ENCODE measurements around the gene GIMAP1.

Gene GIMAP1

DNA sequence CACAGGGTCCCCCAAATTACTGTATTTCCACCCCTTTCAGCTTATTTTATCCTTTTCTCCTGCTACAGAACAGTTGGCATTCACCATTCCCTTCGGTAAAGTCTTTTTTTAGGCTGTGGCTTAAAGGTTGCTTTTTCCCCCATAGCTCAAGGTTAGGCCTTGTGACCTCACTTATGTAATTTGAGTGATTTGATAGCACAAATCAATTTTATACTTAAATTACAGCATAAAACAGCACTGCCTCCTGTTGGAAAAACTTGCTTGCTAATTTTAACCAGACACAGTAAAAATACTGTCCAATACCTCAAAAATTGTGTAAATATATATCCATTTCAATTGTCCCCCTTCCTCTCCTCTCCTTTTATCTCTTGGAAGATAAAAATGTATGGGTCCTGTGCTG is 7.1 kb downstream of the GIMAP1 start:
- no peak for DNase-seq

DNA sequence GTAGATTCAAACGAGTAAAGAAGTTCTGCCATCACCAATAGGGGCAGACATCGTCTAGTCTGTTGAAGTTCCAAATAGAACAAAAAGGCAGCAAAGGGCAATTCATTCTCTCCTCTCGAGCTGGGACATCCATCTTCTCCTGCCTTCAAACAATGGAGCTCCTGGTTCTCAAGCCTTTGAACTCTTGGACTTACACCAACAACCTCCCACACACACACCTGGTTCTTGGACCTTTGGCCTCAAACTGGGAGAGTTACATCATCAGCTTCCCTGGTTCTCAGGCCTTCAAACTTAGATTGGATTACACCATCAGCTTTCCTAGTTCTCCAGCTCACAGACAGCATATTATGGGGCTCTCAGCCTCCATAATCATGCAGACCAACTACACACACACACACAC is 11.0 kb downstream of the GIMAP1 start:
- no peak for DNase-seq

DNA sequence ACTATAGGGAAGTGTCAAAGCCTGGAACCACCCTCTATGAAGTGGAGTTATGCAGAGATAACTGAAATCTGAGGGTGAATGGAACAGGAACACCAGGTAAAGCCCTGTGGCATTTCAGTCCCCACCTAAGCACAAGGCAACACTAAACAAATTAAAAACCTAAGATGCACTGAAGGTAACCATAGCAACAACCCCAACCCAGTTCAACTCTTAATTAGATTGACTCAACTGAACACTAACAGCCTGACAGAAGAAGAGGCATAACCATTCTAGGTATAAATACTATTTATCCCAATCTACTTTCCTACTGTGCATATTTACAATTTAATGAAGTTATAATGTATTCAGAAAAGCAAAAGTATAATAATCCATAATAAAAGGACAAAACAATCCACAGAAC is 11.6 kb downstream of the GIMAP1 start:
- DNase-seq, result no peak

DNA sequence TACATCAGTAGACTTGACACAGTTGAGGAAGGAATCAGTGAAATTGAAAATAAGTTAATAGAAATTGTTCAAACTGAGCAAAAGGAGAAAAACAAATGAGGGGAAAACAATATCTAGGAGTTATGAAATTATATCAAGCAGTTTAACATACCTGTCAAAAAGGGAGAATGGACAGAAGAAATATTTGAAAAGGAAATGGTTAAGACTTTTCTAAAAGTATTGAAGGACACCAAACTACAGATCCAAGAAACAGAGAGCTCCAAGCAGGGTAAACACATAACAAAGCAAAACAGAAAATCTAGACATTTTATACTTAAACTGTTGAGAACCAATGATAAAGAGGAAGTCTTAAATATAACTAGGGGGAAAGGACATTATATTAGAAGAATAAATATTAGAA is 12.2 kb downstream of the GIMAP1 start:
- DNase-seq, result no peak

DNA sequence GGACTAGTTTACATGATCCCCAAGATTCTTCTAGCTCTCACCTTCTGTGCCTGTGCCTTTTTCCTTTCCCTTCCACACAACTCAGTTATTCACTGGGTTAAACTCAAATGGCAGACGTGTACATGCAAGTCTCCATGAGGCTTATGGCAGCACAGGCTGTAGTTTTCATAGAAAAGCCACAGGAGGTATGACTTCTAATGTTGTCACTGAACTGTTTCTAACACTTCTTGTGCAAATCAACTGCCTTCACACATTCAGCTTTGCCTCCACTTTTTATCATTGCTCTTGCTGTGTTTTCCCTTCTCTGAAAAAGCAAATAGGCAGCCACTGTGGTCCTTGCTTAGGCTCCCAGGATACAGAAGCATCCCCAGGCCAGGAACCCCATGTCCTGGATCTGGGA is 15.5 kb downstream of the GIMAP1 start:
- DNase-seq, result no peak

DNA sequence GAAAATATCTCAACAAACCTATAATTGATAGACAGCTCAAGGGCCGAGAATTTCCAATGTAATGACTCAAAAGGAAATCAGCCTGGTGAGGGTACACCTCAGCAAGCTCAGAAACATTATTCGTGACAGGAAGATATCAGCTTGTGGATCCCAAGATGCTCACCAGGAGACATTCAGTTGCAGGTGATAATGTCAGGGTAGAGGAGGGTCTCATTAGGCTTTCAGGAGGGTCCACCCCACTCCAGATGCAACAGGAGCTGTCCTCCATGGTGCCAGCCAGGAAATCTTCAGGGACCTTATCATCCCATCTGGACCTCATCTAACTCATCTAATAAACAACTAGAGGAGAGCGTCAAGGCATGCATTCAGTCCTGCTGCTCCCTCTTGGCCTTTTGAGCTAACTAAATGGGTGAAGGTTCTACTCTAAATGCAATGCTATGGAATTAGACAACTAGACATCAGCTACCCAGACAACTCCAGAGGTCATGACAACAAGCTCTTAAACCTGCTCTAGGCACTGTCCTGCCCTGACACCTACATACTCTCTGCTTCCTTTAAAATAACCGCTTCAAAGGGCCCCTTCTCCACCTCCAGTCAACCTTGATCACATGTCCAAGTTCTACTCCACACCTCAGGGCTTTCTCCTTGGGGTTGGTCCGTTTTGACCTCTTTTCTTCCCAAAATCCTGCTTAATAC is 16.5 kb downstream of the GIMAP1 start:
- no peak for DNase-seq

DNA sequence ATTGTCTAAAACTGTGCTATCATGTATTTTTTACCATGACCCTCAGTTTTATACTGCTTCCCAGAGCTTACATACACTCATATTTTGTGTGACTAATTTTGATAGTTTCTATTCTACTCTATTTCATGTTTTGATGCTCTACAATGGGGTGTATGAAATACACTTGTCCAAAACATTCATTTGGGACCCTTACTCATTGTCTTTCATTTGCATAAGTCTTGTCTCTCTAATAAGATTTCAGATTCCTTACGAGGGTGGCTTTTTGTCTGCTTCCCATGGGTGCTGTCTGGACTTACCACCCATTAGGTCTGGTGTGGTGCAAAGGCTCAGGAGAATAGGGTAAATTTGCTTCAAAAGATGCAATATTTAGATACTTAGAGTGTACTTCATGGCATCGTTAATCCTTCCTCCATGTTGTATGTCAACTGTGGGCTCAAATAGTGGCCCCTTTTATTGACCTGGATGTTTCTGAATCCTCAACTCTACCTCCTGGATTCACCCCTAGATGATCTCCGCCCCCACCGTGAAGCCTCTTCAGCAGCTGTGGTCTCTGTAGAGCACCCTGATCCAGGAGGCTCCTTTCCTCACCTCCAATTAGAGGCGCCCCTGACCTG is 17.2 kb downstream of the GIMAP1 start:
- DNase-seq, result no peak

DNA sequence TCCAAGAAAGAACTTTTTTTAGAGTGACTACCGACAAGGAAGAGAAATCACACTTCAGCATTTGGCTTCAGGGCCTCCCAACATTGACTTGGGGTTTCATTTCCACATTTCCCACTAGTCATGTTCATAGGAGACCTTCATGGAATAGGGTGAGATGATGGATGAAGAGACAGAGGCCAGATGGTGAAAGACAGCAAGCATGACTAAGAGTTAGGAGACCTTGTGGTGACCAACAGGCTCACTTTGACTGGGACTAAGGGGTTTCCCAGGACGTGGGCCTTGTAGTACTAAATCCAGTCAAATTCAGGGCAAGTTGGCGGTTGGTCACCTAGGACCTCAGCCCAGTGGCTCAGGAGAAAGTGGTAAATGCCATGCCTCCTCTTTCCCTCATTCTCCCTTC is 17.8 kb downstream of the GIMAP1 start:
- DNase-seq, result no peak

DNA sequence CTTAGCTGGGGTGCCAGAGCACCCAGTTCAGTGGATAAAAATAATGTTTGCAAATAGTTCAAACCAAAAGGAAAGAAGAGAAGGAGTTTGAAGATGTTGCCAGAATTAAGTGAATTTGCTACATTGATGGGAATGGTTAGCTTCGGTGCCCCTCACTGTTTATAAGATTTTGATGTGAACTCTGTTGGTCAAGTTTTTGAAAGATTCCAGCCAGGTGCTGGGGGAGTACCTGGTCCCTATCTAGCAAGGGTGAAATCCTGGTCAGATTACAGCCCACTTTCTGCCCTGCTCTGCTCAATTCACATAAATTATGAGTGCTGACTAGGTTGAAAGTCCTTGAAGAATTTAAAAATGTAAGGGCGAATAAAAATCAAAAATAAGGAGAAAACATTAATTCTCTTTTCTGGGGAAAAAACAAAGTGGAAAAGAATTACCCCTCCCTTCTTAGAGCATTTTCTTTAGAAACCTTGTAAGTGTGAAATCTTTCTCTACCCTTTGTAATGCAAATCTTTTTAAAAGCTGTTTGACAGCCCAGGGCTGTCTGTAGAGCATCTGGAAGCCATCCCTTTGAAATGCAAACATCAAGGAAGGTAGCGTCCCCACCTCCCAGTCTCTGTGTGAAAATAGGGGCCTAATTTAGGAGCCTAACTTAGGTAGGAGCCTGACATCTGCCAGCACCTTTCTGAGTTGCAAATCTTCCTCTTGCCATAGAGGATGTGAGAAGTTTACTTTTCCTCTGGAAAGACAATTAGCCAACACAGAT is 19.4 kb downstream of the GIMAP1 start:
- DNase-seq, result no peak

DNA sequence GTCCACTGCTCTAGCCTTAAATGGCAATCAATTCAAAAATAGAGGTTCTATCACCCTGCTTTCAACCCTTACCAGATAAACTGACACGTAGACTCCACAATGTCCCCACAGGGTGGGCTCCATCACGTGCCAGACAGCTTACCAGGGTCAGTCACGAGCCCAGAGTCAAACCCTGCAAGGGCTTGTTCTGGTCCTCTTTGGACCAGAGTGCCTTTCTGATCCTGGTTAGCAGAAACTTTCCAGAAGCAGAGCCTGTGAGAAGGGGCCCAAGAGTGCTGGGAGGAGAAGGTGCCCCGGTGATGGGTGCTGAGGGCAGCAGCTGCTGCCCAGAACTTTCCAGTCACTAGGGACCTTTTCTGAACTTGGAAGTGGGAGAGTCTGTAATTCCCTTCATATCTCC is 20.5 kb downstream of the GIMAP1 start:
- no peak for DNase-seq

DNA sequence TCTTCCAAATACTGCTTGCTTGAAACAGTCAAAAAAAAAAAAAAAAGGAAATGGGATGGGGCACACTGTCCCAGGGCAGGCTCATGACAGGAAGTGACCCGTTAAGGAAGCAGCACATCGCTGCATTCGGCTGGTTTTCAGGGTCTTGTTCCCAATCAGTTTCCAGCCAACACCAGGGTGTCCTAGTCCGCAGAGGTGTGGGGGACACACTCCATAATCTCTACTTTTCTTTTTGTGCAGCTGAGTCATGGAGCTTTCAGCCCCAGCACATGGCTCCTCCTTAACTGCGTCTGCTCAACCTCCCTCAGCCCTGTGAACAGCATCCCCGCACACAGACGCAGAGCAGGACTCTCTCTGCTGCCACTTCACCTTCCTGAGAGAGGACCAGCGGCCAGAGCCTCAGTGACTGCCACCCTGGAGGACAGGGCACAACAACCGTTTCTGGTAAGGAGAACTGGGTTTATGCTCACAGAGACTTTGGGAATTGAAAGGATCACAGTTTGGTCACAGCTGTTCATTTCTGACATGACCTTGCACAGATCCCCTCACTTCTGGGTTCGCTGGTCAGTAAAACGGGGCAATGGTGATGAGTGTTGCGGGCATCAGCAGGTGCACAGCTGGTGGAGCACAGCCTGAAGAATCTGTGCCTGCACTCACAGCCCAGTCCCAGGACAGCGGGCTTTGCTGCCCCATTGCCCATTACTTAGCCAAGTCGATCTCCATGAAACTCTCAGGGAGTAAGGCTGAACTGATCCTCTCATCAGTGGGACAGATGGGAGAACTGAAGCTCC is 21.0 kb downstream of the GIMAP1 start, which contains the start of gene GIMAP5:
Gene GIMAP5, plus strand, starts transcription at position 154 of the 791 bp plus-strand sequence. CDS start 3,467 bp downstream, outside the sequence.
- no peak for DNase-seq

DNA sequence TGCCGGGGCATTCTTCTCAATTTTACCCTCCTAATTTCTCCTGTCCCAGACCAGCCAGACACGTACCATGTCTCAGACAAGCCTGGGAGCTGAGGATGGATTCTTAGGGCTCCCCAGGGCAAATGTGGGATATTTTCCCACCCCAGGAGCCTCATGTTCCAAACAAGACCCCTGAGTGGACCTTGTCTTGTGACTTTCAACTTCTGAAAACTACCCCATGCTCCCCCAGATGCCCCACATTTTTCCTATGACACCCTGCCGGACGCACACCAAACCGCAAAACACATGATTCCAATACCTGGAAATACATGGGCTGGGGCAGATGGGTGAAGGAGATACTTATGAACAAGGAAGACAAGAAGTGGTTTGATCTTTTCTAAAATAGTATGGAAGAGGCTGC is 21.7 kb downstream of the GIMAP1 start:
- DNase-seq, result no peak

DNA sequence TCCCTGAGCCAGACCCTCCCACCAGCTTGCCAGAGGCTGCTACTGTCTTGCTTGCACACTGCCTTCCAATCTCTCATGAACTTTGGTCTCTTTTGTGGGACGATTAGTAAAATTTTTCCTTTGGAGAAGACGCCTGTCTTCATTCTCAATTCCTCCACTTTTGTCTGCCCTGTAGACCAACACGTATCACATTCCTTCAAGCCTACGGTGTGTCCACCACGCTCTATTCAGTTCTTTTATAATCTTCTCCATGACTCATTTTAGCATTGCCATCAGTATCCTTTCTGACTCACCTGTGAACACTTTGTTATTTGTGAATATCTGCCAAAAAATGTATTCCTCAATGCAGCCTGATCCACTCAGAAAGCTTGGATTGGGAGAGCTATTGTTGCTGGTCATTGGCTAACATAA is 22.2 kb downstream of the GIMAP1 start:
- DNase-seq, result no peak

DNA sequence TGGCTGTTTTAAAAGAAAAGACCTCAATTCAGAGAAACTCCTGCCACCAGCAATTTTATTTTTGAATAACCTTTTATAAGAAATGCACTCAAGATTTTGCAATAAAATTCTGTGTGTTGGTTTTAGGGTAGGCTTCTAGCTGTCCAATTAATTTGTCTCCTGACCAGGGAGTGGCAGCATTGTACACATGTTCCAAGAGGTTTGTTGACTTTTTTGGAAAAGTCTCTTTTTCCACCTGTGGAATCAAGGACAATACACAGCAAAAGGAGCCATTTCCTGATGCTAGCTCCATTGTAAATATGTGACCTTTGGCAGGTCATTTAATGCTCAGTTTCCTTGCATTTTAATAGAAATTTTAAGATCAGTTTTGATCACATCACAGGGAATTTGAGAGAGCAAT is 22.6 kb downstream of the GIMAP1 start:
- no peak for DNase-seq

DNA sequence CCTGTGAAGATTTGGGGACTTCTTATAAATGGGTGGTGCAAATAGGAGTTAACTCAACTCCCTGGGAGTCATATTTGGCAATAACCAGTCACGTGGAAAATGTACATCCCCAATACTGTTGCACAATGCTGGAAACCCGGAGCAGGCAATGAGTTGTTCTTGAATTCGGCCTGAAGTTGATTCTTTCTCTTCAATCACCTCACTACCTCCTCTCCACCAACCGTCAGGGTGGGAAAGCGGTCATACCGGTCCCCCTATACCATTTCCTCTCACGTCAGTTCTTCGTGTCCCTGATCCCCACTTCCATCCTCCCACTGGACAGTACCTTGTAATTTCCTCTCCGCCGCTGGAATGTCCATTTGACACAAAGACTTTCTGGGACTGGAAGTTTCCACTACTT is 23.6 kb downstream of the GIMAP1 start:
- DNase-seq, result no peak

DNA sequence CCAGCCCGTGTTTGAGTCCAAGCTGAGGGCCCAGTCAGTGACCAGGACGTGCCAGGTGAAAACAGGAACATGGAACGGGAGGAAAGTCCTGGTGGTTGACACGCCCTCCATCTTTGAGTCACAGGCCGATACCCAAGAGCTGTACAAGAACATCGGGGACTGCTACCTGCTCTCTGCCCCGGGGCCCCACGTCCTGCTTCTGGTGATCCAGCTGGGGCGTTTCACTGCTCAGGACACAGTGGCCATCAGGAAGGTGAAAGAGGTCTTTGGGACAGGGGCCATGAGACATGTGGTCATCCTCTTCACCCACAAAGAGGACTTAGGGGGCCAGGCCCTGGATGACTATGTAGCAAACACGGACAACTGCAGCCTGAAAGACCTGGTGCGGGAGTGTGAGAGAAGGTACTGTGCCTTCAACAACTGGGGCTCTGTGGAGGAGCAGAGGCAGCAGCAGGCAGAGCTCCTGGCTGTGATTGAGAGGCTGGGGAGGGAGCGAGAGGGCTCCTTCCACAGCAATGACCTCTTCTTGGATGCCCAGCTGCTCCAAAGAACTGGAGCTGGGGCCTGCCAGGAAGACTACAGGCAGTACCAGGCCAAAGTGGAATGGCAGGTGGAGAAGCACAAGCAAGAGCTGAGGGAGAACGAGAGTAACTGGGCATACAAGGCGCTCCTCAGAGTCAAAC is 26.0 kb downstream of the GIMAP1 start:
- DNase-seq, result no peak

DNA sequence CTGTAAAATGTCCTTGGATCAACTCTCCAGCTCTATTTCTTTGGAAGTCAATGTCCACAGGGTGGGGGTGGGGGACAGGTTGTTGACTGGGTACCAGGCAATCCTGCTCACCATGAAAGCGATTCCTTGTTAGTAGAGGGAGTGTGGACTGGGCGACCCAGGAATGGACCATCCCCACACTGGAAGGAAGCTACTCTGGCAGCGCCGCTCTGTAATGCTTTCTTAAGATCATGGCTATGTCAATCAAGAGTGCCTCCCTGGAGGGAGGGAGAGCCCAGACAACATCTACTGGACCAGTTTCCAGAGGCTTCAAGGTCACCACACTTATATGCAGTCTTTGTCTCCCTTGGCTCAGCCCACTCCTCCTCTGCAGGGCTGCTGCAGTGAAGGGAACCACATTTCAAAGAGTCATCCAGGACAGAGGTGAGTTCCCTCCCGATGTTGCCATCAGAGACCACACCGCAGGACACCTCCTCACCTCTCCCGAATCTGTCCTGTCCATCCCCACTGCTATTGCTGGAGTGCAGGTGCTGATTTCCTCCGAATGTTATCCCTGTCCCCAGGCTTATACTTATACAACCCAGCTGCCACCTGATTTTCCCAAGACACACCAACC is 27.7 kb downstream of the GIMAP1 start:
- no peak for DNase-seq

DNA sequence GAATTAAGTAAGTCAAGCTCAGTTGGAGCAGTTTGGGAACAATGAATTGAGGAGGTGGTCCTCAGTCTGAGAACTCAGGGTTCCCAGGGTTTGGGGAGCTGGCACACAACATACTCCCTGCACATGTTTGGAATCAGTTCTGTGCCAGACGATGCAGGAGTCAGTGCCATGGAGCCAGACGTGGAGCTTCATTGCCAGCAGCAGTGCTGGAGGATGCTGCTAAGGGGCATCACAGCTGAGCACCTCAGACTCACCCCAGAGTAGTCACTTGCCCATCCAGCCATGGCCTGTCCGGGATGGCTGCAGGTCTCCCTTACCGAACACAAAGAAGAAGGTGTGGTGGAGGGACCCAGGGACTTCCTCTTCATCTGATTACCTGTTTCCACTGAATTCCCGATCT is 28.7 kb downstream of the GIMAP1 start:
- no peak for DNase-seq

DNA sequence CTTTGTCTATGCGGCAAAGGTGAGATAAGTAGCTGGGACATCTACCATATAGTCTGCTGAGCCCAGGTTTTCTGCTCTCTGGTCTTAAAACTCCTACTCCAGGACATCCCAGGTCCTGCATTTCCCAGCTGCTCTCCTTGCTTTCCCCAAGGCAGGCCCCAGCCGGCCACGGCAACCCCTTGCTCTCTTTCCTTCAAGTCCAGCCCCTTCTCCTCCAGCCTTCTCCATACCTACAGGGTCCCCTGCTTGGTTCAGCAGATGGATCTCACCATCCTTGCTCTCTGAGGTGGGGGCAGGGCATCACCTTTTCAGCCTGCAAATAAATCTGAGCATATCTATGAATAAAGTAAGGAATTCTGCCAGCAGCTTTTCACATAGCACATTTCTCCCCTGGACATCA is 29.5 kb downstream of the GIMAP1 start:
- DNase-seq, result no peak

DNA sequence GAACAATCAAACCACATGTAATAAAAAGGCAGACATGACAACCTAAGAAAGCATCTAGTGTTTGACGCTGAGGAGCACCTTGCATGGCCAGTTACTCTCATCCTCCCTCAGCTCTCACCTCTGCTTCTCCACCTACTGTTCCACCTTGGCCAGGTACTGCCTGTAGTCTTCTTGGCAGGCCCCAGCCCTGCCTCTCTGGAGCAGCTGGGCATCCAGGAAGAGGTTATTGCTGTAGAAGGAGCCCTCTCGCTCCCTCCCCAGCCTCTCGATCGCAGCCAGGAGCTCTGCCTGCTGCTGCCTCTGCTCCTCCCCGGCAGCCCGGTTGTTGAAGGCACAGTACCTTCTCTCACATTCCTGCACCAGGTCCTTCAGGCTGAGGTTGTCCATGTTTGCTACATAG is 30.5 kb downstream of the GIMAP1 start:
- no peak for DNase-seq

DNA sequence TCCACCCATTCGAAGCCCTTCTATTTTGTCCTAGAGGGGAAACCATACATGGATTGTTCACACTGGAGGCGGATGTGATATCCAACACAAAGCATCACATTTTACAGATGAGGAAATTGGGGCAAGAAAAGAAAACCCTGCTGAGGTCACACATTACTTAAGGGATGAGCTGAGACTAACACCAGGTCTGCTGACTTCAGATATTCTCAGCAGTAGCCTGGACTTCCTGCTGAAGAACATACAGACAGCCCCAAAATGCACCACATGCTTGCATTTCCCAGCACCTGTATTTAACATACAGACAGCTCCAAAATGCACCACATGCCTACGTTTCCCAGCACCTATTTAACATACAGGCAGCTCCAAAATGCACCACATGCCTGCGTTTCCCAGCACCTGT is 32.0 kb downstream of the GIMAP1 start:
- no peak for DNase-seq

DNA sequence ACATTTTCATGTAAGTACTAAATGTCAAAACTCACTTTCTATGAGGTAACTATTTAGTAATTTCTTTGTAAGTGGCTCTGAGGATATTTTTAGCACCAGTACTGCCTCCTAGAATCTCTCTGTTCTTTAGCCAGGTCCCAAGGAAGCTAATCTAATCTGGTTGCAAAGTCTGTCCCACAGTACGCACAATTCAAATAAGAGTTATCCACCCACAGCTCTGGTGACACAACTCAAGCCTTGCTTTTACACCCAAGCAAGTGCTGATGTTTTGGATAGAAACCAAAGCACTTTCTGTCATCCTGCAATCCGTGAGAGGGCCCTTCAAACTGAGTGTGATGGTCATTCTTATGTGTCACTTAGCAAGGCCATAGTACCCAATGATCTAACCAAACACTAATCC is 35.3 kb downstream of the GIMAP1 start:
- DNase-seq, result no peak

Data from NCI-H1092 (cell line).